ENCODE results near the gene SORCS3.

The SORCS3 gene

GRCh38 chr10:105280895-105281294, 639.8 kb downstream of the SORCS3 start:
- TF ChIP-seq CTCF (IDR thresholded peaks at IDR 0.05; ENCODE audit: extremely low read depth, insufficient read depth, missing control alignments) = no peak
- DNase-seq (ENCODE audit: low spot score) = no peak
- in situ Hi-C loops (cut with MboI; ENCODE audit: low pct_unique_long_range_greater_than_20kb, low sequenced_read_pairs, unreplicated experiment) = no loop called here

GRCh38 chr10:105284476-105285215, 643.6 kb downstream of the SORCS3 start:
- no peak for TF ChIP-seq CTCF (IDR thresholded peaks at IDR 0.05; ENCODE audit: extremely low read depth, insufficient read depth, missing control alignments)
- DNase-seq (ENCODE audit: low spot score) = no peak
- in situ Hi-C loops (cut with MboI; ENCODE audit: low pct_unique_long_range_greater_than_20kb, low sequenced_read_pairs, unreplicated experiment) = no loop called here

GRCh38 chr10:105288026-105288425, 646.9 kb downstream of the SORCS3 start:
- no peak for DNase-seq (ENCODE audit: low spot score)
- in situ Hi-C loops (cut with MboI; ENCODE audit: low pct_unique_long_range_greater_than_20kb, low sequenced_read_pairs, unreplicated experiment) = no loop called here
- no peak for TF ChIP-seq CTCF (IDR thresholded peaks at IDR 0.05; ENCODE audit: extremely low read depth, insufficient read depth, missing control alignments)

GRCh38 chr10:105288613-105289012, 647.5 kb downstream of the SORCS3 start:
- no peak for DNase-seq (ENCODE audit: low spot score)
- TF ChIP-seq CTCF (IDR thresholded peaks at IDR 0.05; ENCODE audit: extremely low read depth, insufficient read depth, missing control alignments) = no peak
- in situ Hi-C loops (cut with MboI; ENCODE audit: low pct_unique_long_range_greater_than_20kb, low sequenced_read_pairs, unreplicated experiment) = no loop called here

- no peak for DNase-seq (ENCODE audit: low spot score)
- no peak for TF ChIP-seq CTCF (IDR thresholded peaks at IDR 0.05; ENCODE audit: extremely low read depth, insufficient read depth, missing control alignments)
- in situ Hi-C loops (cut with MboI; ENCODE audit: low pct_unique_long_range_greater_than_20kb, low sequenced_read_pairs, unreplicated experiment) = no loop called here
Observed at GRCh38 chr10:105291571-105291970, 650.5 kb downstream of the SORCS3 start.

- in situ Hi-C loops (cut with MboI; ENCODE audit: low pct_unique_long_range_greater_than_20kb, low sequenced_read_pairs, unreplicated experiment) = no loop called here
- TF ChIP-seq CTCF (IDR thresholded peaks at IDR 0.05; ENCODE audit: extremely low read depth, insufficient read depth, missing control alignments) = no peak
- no peak for DNase-seq (ENCODE audit: low spot score)
Observed at GRCh38 chr10:105292236-105292635, 651.1 kb downstream of the SORCS3 start.
